Fibroblast of the conjunctiva (primary cell): ENCODE measurements around the gene PDCD10.
A peak's percentile ranks its signal among the peaks of the same experiment; 100 is the strongest.

ENCODE experiments used
- DNase-seq: peaks from one replicate; pipeline ENCODE4 v3.0.0-alpha.2; 2010; ENCODE audit warnings: low read depth

Gene PDCD10

GRCh38 chr3:167734498-167735232 lies at the start of gene PDCD10:
TSS of gene PDCD10 (minus strand) at chr3:167734892. CDS start at chr3:167720157, 14,735 bp downstream.
- DNase-seq, result peak; percentile 96

- DNase-seq, result no peak
Observed at GRCh38 chr3:167783781-167784180, 49.1 kb upstream of the PDCD10 start.

GRCh38 chr3:167780214-167780883 lies 45.7 kb upstream of the PDCD10 start:
- no peak for DNase-seq

GRCh38 chr3:167777356-167777755 lies 42.7 kb upstream of the PDCD10 start:
- DNase-seq, result no peak

- DNase-seq, result no peak
Observed at GRCh38 chr3:167776066-167776685, 41.5 kb upstream of the PDCD10 start.

GRCh38 chr3:167773584-167773983 lies 38.9 kb upstream of the PDCD10 start:
- DNase-seq, result no peak

- DNase-seq, result no peak
Observed at GRCh38 chr3:167772992-167773391, 38.3 kb upstream of the PDCD10 start.

- no peak for DNase-seq
Observed at GRCh38 chr3:167762296-167762695, 27.6 kb upstream of the PDCD10 start.

- DNase-seq, result no peak
Observed at GRCh38 chr3:167761302-167761701, 26.6 kb upstream of the PDCD10 start.

- no peak for DNase-seq
Observed at GRCh38 chr3:167754049-167754448, 19.4 kb upstream of the PDCD10 start.

- no peak for DNase-seq
Observed at GRCh38 chr3:167750272-167750971, 15.7 kb upstream of the PDCD10 start.

GRCh38 chr3:167749728-167750127 lies 15.0 kb upstream of the PDCD10 start:
- DNase-seq, result no peak

- no peak for DNase-seq
Observed at GRCh38 chr3:167749209-167749608, 14.5 kb upstream of the PDCD10 start.

GRCh38 chr3:167743799-167744198 lies 9.1 kb upstream of the PDCD10 start:
- no peak for DNase-seq

GRCh38 chr3:167742338-167742737 lies 7.6 kb upstream of the PDCD10 start:
- no peak for DNase-seq

GRCh38 chr3:167740961-167741587 lies 6.4 kb upstream of the PDCD10 start:
- DNase-seq, result peak; percentile 18

- DNase-seq, result no peak
Observed at GRCh38 chr3:167739190-167739810, 4.6 kb upstream of the PDCD10 start.

GRCh38 chr3:167738037-167738436 lies 3.3 kb upstream of the PDCD10 start:
- no peak for DNase-seq

GRCh38 chr3:167736997-167737396 lies 2.3 kb upstream of the PDCD10 start:
- no peak for DNase-seq

- no peak for DNase-seq
Observed at GRCh38 chr3:167736264-167736787, 1.6 kb upstream of the PDCD10 start.
